Mesothelial cell of epicardium (in vitro differentiated cells): ENCODE results near the gene NR1I3. TPM values are rescaled to one million over a fixed set of nuclear protein-coding genes. Genes with fewer than 3 reads are reported as not detected.

Experiments used
- DNase-seq, 2 experiments: peaks; one replicate each; pipeline ENCODE4 v3.0.0; 2021; ENCODE audit warnings: low spot score in 2 of 2; ENCODE audit not compliant: unreplicated experiment in 2 of 2
- H3K27ac Mint-ChIP-seq: 2 replicates; pipeline ENCODE4 v1.8.0; 2021; ENCODE audit warnings: mixed read lengths
- H3K27me3 Mint-ChIP-seq: 2 replicates; pipeline ENCODE4 v1.8.0; 2021; ENCODE audit warnings: low read depth, mixed read lengths
- H3K36me3 Mint-ChIP-seq: 2 replicates; pipeline ENCODE4 v1.8.0; 2021; ENCODE audit warnings: mixed read lengths
- H3K4me1 Mint-ChIP-seq: 2 replicates; pipeline ENCODE4 v1.8.0; 2021; ENCODE audit warnings: mixed read lengths
- H3K4me3 Mint-ChIP-seq: 2 replicates; pipeline ENCODE4 v1.8.0; 2021; ENCODE audit warnings: mild to moderate bottlenecking, moderate library complexity, mixed read lengths
- H3K9me3 Mint-ChIP-seq: 2 replicates; pipeline ENCODE4 v1.8.0; 2021; ENCODE audit warnings: mixed read lengths
- CTCF ChIP-seq: fragments of 200-600 bp; sonication (generic); IDR thresholded peaks from one replicate; pipeline ENCODE4 v1.5.0; 2021; ENCODE audit warnings: antibody characterized with exemption; ENCODE audit not compliant: unreplicated experiment
- total RNA-seq: library from RNA; stranded (reverse); gene quantifications from 3 replicates; pipeline ENCODE4 v1.2.1, GENCODE V29; 2021

Gene NR1I3
- total RNA-seq, 1 donor from 2014 or later = not detected

DNA sequence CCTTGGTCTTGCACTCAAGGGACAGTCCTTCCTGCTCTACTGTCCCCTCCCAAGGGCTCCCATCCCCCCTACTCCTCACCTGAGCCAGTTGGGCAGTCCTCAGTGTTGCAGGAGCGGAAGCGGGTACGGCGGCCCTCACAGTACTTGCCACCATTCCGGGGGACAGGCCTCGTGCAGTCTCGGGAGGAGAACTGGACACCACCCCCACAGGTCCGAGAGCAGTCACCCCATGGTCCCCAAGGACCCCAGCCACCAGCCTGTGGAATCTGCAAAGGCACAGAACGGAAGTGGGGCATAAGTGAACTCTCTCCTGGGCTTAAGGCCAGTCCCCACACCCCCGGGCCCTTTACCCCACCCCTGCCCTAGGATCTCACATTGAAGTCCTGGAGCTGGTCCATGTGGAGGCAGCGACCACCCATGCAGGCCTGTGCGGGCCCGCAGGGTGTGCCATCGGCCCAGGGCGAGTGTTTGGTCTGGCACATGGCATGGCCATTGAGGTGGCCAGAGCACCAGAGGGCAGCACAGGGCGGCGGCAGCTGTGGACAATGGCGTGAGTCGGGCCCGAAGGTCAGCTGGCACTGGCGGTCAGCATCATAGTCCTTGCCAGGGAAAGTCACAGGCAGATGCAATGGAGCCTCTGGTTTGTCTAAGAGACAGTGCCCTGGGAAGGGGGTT lies 44.3 kb downstream of the NR1I3 start:
- Mint-ChIP-seq H3K9me3 (no peaks in the 10 kb centered on the region), H3K27me3 (no peaks in the 10 kb centered on the region)
- no peak for TF ChIP-seq CTCF

DNA sequence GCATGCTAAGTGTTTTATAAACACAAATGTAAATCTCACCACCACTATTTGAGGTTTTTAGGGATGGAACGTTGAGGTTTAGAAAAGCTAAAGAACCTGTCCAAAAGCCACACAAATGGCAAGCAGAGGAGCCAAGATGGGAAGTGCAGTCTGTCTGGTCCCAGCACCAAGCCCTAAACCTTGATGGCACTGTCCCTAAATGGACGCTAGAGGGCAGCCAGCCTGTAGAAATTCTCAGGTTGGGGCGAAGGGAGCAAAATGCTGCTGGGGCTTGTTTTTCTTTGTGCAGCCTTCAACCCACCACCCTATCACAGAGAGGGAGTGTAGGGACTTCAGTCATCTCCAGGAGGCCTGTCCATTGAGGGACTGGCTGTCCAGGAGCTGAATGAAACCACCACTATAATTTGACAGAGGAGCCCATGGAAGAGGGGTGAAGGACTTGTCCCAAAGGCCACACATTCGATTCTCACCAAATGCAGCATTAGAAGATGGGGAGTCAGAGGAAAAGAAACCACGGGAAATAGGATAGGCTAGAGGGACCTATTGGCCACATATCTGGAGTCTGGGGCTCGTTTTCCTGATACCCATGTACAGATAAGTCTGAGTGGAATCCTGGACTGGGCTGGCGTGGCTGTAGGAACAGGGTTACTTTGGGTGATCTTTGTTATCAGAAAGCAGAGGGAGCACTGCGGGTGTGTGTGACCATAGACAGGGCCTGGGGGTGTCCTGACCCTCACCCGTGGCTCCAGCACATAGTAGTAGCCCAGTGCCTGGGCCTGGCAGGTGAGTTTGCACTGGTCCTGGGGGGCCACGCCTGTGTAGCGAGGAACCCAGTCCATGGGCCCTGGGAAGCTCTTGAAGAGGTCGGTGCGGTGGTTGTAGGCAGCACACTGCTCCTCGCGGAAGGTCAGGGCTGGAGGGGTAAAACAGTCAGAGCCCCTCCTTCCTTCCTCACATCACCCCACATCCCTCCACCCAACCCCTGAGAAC lies 45.2 kb downstream of the NR1I3 start:
- H3K9me3 Mint-ChIP-seq = no peaks in the 10 kb centered on the region

More for the DNA sequence above, 44.3 kb downstream of the NR1I3 start:
- H3K4me1 Mint-ChIP-seq = peaks cover 22% of the 10 kb centered on the region
- DNase-seq = no peak
- no peak overlapping the region for H3K4me3 Mint-ChIP-seq
- H3K36me3 Mint-ChIP-seq = no peaks in the 10 kb centered on the region
- H3K27ac Mint-ChIP-seq = no peak overlapping the region

GRCh38 chr1:161191971-161192370 lies 46.0 kb downstream of the NR1I3 start:
- no peaks in the 10 kb centered on the region for H3K36me3 Mint-ChIP-seq
- TF ChIP-seq CTCF = no peak
- DNase-seq = no peak
- no peaks in the 10 kb centered on the region for H3K9me3 Mint-ChIP-seq
- H3K27me3 Mint-ChIP-seq = no peaks in the 10 kb centered on the region
- no peak overlapping the region for H3K4me3 Mint-ChIP-seq
- H3K27ac Mint-ChIP-seq = no peak overlapping the region
- peaks cover 7% of the 10 kb centered on the region for H3K4me1 Mint-ChIP-seq

More for the DNA sequence above, 45.2 kb downstream of the NR1I3 start:
- peak in 1 of 2 experiments; percentile 65 for DNase-seq
- no peaks in the 10 kb centered on the region for H3K27me3 Mint-ChIP-seq
- H3K4me3 Mint-ChIP-seq = no peak overlapping the region
- H3K36me3 Mint-ChIP-seq = no peaks in the 10 kb centered on the region
- H3K27ac Mint-ChIP-seq = no peak overlapping the region
- peaks cover 15% of the 10 kb centered on the region for H3K4me1 Mint-ChIP-seq
- peak; percentile 85 for TF ChIP-seq CTCF

DNA sequence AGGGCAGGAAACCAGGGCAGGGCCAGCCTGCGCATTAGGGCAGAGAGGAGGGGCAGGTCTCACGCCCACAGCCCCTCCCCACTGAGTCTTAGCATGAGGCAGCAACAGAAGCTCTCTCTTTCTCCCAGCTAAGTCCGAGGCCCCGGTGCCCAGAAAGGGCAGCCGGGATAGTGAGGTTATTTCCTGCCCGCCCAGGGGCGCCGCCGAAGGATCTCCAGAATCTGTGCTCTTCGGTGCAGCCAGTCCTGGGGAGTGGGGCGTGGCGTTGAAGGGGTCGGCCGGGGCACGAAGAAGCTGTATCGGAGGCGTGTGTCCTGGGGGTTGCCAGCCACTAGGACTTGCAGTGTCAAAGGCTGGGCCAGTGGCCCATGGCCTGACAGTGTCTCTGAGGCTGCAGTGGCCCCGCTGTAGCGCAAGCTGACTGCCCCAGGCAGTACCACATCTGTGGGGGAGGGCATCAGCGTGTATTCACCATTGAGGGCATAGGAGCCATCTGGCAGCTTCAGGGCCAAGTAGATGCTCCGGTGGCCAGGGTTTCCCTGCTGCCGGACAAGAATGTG lies 47.0 kb downstream of the NR1I3 start:
- H3K4me1 Mint-ChIP-seq = peaks cover 3% of the 10 kb centered on the region
- no peak for TF ChIP-seq CTCF
- no peaks in the 10 kb centered on the region for H3K36me3 Mint-ChIP-seq
- H3K27me3 Mint-ChIP-seq = no peaks in the 10 kb centered on the region
- no peak overlapping the region for H3K27ac Mint-ChIP-seq
- DNase-seq = no peak
- no peak overlapping the region for H3K4me3 Mint-ChIP-seq
- H3K9me3 Mint-ChIP-seq = no peaks in the 10 kb centered on the region

DNA sequence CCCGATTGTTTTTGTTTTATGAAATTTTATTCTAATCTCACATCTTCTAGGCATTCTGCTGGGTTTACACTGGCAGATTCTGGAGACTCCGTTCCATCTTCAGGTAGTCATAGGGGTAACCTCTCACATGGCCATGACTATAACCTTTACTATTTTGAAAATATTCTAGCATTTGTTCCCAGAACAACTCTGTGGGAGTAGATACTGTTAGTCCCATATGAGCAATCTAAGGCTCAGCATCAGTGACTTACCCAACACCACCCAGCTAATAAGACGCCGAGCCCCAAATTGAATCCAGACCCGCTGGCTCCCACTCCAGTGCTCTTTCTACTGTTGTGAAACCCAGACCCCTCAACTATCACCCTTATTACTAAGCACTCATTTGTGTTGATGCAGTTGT lies 49.0 kb downstream of the NR1I3 start:
- no peak for TF ChIP-seq CTCF
- Mint-ChIP-seq H3K36me3 (no peaks in the 10 kb centered on the region), H3K27ac (no peak overlapping the region), H3K9me3 (no peaks in the 10 kb centered on the region), H3K4me1 (peaks cover 8% of the 10 kb centered on the region), H3K4me3 (no peak overlapping the region), H3K27me3 (no peaks in the 10 kb centered on the region)
- DNase-seq = no peak
